NCI-H510A (cell line): ENCODE results near the gene SLC25A29.

ENCODE experiments used
- DNase-seq: peaks from one replicate; lab custom pipeline; 2025; lab: John Stamatoyannopoulos, UW

The SLC25A29 gene

GRCh38 chr14:100332071-100332639 lies 25.9 kb upstream of the SLC25A29 start:
- no peak for DNase-seq

DNA sequence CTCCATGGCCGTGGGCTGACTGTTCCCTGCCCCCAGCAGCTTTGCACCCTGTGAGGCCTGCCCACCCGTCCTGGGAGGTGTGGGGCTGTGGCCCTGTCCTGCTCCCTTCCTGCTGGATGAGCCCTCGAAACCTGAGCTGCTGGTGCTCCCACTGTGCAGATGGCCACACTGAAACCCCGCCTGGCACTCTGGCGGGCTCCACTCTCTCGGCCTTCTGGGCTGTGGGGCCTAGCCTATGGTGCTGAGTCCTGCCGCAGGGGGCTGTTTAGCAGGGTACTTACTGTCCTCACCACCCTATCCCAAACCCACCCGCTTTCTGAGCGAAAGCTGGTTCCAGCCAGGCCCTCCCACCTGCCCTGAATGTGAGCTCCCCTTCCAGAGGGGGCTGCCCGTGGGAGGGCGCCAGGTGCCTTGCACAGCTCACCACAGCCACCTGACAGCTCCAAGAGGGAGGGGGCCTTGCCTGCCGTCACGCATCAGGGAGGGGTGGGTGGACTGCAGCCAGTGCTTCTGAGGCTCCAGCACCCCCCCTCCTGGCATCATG lies 24.2 kb upstream of the SLC25A29 start:
- DNase-seq: no peak

DNA sequence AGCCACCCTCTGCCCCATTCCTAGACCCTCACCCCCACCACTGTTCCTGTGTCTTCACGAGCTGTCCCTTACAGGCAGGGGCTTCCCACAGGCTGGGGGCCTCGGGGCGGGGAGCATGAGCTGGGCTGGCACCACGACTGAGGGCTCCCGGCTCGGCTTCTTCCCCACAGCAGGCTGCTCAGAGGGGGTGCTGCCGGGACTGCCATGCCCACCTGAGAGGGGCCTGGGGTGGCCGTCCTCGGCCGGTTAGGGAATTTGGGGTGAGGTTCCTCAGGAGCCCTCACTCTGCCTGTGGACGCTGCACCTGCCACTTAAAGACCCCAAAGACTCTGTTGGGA lies 23.7 kb upstream of the SLC25A29 start:
- no peak for DNase-seq

DNA sequence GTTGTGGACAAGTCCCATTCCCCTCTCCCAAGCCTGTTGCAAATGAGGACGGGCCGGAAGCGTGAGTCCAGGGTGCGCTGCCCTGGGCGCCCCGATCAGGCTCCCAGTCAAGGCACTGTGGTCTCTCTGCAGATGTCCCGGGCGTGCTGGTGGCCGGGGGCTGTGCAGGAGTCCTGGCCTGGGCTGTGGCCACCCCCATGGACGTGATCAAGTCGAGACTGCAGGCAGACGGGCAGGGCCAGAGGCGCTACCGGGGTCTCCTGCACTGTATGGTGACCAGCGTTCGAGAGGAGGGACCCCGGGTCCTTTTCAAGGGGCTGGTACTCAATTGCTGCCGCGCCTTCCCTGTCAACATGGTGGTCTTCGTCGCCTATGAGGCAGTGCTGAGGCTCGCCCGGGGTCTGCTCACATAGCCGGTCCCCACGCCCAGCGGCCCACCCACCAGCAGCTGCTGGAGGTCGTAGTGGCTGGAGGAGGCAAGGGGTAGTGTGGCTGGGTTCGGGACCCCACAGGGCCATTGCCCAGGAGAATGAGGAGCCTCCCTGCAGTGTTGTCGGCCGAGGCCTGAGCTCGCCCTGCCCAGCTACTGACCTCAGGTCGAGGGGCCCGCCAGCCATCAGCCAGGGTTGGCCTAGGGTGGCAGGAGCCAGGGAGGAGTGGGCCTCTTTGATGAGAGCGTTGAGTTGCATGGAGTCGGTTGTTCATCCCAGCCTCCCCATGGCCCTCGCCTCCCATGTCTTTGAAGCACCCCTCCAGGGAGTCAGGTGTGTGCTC lies 23.2 kb upstream of the SLC25A29 start:
- DNase-seq: no peak

- no peak for DNase-seq
These were observed 22.4 kb upstream of the SLC25A29 start for GRCh38 chr14:100328495-100329163.

GRCh38 chr14:100327128-100327527 lies 20.9 kb upstream of the SLC25A29 start:
- no peak for DNase-seq

GRCh38 chr14:100325958-100326357 lies 19.7 kb upstream of the SLC25A29 start:
- no peak for DNase-seq

- no peak for DNase-seq
These were observed 19.0 kb upstream of the SLC25A29 start for GRCh38 chr14:100325231-100325632.

GRCh38 chr14:100323942-100324307 lies 17.7 kb upstream of the SLC25A29 start:
- no peak for DNase-seq

DNA sequence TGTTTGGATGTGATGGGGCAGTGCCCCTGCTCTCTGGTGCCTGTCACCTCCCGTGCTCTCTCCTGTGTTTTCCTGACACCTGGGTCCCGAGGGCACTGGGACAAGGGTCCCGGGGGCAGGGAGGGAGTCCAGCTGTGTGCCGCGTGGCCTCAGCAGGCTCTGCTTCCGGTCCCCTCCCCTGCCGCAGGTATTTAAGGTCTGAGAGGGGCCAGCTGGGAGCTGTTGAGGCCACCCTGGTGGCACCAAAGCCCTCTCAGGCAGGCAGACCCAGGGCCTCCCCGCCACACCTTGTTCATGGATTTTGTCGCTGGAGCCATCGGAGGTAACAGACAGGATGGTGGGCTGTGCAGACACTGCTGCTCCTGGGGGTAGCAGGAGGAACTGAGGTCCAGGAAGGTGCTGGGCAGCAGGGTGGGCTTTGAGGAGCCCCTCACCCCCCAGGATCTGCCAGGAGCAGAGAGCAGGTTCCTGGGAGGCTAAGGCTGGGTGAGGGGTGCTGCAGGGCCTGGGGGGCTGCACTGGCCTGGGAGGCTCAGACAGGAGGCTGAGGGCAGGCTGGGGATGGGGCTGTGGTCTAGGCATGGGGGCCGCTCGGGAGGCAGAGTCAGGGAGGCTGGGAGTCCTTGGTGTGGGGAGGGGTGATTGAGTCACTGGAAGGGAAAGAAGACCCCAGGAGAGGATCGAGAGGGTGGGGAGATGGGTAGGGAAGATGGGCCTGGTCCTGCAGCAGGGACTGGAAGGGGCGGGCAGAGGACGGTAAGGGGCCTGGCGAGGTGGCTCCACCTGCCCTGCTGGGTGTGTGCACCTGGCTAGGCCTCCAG lies 17.1 kb upstream of the SLC25A29 start, which contains the start of gene SLC25A47:
Gene SLC25A47, plus strand, starts transcription at position 219 of the 821 bp plus-strand sequence. Its CDS starts 76 bp downstream, at position 295.
- no peak for DNase-seq

GRCh38 chr14:100322138-100322957 lies 16.1 kb upstream of the SLC25A29 start:
- DNase-seq: no peak

GRCh38 chr14:100321473-100322137 lies 15.4 kb upstream of the SLC25A29 start:
- DNase-seq: no peak

DNA sequence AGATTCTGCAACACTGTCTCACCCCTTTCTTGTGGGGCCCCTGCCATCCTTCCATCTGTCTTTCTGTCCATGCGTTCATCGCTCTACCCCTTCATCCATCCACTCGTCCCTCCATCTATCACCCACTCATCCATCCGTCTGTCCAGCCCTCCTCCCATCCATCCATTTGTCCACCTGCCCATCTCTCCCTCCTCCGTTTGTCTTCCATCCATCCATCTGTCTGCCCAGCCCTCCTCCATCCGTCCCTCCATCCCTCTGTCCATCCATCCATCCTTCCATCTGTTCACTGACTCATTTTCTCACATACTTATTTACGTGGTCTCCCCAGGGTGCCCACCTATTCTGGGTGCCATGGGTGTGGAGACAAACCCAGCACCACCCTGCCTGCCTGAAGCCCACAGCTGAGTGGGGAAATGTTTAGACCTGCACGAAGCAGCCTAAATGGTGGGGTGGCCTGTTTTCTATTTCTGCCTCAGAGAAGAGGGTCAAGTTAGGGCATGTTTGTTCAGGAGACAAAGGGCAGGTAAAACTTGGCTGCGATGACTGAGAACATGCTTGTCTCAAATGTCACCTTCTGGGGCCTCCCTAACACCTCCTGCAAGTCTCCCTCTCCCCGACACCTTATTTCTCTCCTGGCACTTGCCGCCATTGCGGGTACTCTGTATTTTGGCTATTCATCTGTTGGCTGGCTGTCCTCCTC lies 14.1 kb upstream of the SLC25A29 start:
- no peak for DNase-seq

- DNase-seq: no peak
These were observed 11.9 kb upstream of the SLC25A29 start for GRCh38 chr14:100317912-100318808.

DNA sequence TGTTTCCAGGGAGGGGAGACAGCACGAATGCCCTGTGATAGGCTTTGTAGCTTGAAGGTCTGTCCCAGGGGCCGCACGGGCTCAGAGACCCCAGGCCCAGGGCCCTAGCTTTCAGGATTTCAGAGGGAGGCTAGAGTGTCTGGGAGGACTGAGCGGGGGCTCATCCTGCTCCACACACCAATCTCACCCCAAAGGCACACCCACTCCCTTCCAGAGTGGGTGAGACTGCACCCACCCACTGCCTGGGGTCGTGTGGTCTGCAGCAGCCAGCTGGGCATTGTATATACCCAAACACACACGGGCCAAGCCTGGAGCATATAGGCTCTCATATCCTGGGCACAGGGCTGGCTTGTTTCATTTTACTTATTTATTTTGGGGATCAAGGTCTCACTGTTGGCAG lies 11.1 kb upstream of the SLC25A29 start:
- DNase-seq: no peak

GRCh38 chr14:100314724-100315123 lies 8.5 kb upstream of the SLC25A29 start:
- DNase-seq: no peak

DNA sequence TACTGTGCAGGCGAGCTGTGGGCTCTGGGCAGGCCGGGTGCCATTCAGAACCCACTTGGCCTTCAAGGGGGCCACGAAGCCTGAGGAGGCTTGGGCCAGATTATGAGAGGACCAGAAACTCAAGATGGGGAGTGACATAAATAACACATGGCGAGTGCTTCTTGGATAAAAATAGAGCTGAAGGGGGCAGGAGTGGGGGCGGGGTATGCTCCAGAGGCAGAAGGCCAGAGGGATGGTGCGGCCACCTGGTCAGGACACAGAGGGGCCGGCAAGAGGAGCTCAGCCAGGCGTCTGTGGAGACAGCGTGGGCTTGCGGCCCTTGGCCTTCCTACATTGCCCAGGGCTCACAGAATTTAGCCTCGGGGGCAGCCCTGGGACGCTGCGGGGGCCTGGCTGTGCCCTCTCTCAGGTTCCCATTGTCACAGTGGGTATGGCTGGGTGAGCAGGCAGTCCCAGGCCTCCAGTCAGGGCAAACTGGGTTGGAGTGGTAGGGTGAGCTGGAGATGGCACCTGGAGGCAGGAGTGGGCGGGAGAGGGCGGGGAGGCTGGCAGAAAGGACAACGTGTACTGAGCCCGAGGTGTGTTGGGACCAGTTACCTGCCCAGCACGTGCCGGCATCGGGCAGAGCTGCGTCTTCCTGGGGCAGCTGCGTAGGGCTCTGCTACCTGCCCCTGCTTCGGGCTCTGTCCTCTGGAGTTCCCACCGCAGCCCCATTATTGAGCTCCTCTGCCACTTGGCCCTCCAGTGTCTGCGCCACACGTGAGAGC lies 7.4 kb upstream of the SLC25A29 start:
- no peak for DNase-seq

GRCh38 chr14:100312877-100313400 lies 6.7 kb upstream of the SLC25A29 start:
- no peak for DNase-seq
